Measurements from ENCODE around the gene GOLPH3. TPM values are rescaled to one million over a fixed set of nuclear protein-coding genes. Genes with fewer than 3 reads are reported as not detected.
A peak's percentile ranks its signal among the peaks of the same experiment; 100 is the strongest.

The GOLPH3 gene
- total RNA-seq, 1 experiment from 2014 or later, result 74.6 TPM

DNA sequence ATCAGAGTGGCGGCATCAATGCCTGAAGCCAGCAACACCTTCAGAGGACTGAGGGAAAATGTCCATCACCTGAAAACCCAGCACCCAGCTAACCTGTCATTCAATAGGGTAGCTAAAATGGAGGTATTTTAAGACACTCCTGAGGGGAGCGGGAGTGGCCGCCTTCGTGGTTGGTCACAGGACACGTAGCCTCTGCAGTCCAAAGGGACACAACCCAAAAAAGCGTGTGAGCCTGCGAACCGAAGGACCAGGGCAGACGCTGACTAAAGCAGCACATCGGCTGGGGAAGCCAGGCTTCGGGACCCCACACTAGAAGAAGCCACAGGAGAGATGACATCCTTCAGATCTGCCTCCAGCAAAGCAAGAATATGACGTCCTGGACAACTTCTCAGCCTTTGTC lies 70.6 kb downstream of the GOLPH3 start:
- no peak for DNase-seq
- Histone ChIP-seq H3K27ac (no peak overlapping the region), H3K36me3 (peaks cover 45% of the 10 kb centered on the region), H3K27me3 (no peaks in the 10 kb centered on the region), H3K4me1 (no peaks in the 10 kb centered on the region), H3K4me3 (no peak overlapping the region), H3K9me3 (replicated peaks) (no peaks in the 10 kb centered on the region)

- no peaks in the 10 kb centered on the region for H3K4me1 ChIP-seq
- DNase-seq, result no peak
- H3K4me3 ChIP-seq, result no peak overlapping the region
- H3K27ac ChIP-seq, result no peak overlapping the region
- H3K36me3 ChIP-seq, result peaks cover 46% of the 10 kb centered on the region
- H3K27me3 ChIP-seq, result no peaks in the 10 kb centered on the region
- H3K9me3 ChIP-seq (replicated peaks), result no peaks in the 10 kb centered on the region
Measured at GRCh38 chr5:32102254-32102986, 71.7 kb downstream of the GOLPH3 start.

DNA sequence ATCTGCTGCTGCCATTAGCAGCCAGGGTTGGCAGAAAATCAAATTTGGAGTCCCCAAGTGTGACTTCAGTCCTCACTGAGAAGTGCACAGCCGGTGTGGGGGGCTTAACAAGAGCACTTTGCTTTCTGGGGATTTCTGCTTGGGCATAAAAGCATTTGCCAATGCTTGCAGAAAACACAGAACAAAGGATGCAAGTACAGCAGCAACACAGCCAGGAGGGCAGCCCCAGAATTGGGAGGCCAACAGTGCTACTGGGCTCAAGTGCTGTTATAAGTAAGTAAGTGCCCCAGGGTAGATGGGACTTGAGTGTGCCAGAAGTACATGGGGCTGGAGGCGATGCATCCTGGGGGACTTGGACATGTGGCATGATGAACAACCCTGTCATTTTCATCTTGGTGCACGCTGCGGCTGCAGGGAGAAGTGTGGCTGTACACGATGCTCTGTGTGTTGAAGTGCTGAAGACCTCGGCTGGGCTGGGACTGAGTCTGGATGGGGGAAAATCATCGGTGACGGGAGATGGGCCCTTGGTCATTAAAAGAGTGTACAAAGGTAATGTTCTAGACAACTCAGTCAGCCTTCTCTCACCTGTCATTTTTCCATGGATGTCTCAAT lies 73.3 kb downstream of the GOLPH3 start:
- Histone ChIP-seq H3K4me3 (no peak overlapping the region), H3K4me1 (no peaks in the 10 kb centered on the region), H3K27me3 (no peaks in the 10 kb centered on the region), H3K27ac (no peak overlapping the region), H3K9me3 (replicated peaks) (no peaks in the 10 kb centered on the region), H3K36me3 (peaks cover 45% of the 10 kb centered on the region)
- no peak for DNase-seq

DNA sequence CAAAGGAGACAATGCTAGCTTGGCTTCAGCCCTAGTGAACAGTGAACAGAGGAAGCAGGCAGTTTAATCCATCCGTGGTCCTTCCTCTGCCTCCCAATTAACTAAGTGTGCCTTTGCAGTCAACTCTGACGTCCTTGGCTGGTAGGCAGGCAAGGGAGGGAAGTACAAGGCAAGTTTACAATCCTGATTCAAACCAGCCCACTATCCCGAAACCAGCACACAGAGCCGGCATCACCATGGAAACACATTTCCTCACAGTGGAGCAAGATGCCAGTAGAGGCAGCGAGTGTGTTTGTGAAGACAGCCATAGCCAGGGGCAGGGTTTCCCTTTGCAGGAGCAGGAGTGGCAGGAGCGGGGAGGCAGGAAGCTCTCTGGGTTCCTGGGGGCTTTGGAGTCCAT lies 73.9 kb downstream of the GOLPH3 start:
- Histone ChIP-seq H3K4me3 (no peak overlapping the region), H3K9me3 (replicated peaks) (no peaks in the 10 kb centered on the region), H3K27ac (no peak overlapping the region), H3K27me3 (no peaks in the 10 kb centered on the region), H3K36me3 (peaks cover 44% of the 10 kb centered on the region), H3K4me1 (no peaks in the 10 kb centered on the region)
- DNase-seq, result no peak

DNA sequence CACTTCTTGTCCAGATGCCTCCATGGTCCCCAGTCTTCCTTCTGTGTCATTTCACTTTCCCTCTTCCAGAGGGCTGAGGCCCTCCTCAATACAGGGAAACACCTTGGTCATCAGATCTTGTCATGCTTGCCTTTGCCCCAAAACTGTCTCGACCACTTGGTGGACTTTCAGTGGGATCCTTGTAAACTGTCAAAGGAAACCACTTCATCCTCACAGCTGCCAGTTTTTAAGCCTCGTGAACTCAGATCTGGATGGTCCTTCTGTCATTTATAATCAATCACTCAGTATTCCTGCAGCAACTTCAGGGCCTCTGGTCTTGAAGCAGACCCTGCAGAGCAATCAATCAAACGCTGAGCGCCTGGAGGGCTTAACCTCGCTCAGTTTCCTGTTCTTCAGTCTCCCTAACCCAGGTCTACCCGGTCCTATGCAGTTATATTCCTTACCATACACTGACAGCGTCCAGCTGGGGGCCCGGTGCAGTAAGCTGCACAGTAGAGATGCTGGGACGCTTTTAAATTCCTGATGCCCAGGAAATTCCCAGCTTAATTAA lies 74.6 kb downstream of the GOLPH3 start:
- Histone ChIP-seq H3K9me3 (replicated peaks) (no peaks in the 10 kb centered on the region), H3K27me3 (no peaks in the 10 kb centered on the region), H3K27ac (no peak overlapping the region), H3K4me1 (no peaks in the 10 kb centered on the region), H3K4me3 (no peak overlapping the region), H3K36me3 (peaks cover 38% of the 10 kb centered on the region)
- no peak for DNase-seq

- no peak for DNase-seq
- Histone ChIP-seq H3K27ac (no peak overlapping the region), H3K36me3 (peaks cover 35% of the 10 kb centered on the region), H3K27me3 (no peaks in the 10 kb centered on the region), H3K4me3 (no peak overlapping the region), H3K9me3 (replicated peaks) (no peaks in the 10 kb centered on the region), H3K4me1 (no peaks in the 10 kb centered on the region)
Measured at GRCh38 chr5:32098890-32099310, 75.2 kb downstream of the GOLPH3 start.

- Histone ChIP-seq H3K27ac (no peak overlapping the region), H3K9me3 (replicated peaks) (no peaks in the 10 kb centered on the region), H3K36me3 (peaks cover 35% of the 10 kb centered on the region), H3K27me3 (no peaks in the 10 kb centered on the region), H3K4me1 (no peaks in the 10 kb centered on the region), H3K4me3 (no peak overlapping the region)
- peak; percentile 22 to 30 for DNase-seq
Measured at GRCh38 chr5:32098291-32098690, 75.8 kb downstream of the GOLPH3 start.

GRCh38 chr5:32096891-32097595 lies 77.1 kb downstream of the GOLPH3 start:
- Histone ChIP-seq H3K27me3 (no peaks in the 10 kb centered on the region), H3K4me1 (no peaks in the 10 kb centered on the region), H3K4me3 (no peak overlapping the region), H3K27ac (no peak overlapping the region), H3K36me3 (peaks cover 27% of the 10 kb centered on the region), H3K9me3 (replicated peaks) (no peaks in the 10 kb centered on the region)
- DNase-seq, result peak; percentile 24 to 51

DNA sequence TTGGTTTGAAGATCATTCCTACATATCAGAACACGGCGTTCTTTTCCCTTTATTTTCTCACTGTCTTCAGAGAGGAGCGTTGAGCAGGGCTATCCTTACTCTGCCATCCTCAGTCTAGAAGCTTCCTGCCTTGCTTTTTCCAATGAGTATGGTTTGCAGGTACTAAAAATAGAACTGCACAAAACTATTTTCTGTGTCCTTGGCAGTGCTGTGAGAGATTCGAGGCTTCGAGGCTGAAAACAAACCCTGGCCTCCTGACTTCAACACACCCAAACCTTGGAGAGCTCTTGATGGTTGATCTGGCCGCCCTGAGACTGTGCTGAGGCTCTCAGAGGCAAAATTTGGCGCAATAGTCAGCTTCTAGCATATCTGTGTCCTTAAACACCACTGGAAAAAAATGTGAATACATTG lies 78.9 kb downstream of the GOLPH3 start:
- no peak overlapping the region for H3K4me3 ChIP-seq
- no peaks in the 10 kb centered on the region for H3K4me1 ChIP-seq
- DNase-seq, result no peak
- H3K9me3 ChIP-seq (replicated peaks), result no peaks in the 10 kb centered on the region
- peaks cover 18% of the 10 kb centered on the region for H3K36me3 ChIP-seq
- no peak overlapping the region for H3K27ac ChIP-seq
- H3K27me3 ChIP-seq, result no peaks in the 10 kb centered on the region

- H3K4me1 ChIP-seq, result no peaks in the 10 kb centered on the region
- H3K4me3 ChIP-seq, result no peak overlapping the region
- no peak for DNase-seq
- H3K9me3 ChIP-seq (replicated peaks), result no peaks in the 10 kb centered on the region
- no peak overlapping the region for H3K27ac ChIP-seq
- H3K36me3 ChIP-seq, result peaks cover 16% of the 10 kb centered on the region
- H3K27me3 ChIP-seq, result no peaks in the 10 kb centered on the region
Measured at GRCh38 chr5:32094691-32095090, 79.4 kb downstream of the GOLPH3 start.

- H3K4me1 ChIP-seq, result no peaks in the 10 kb centered on the region
- H3K4me3 ChIP-seq, result no peak overlapping the region
- peak; percentile 71 to 88 for DNase-seq
- no peaks in the 10 kb centered on the region for H3K9me3 ChIP-seq (replicated peaks)
- H3K27ac ChIP-seq, result no peak overlapping the region
- no peaks in the 10 kb centered on the region for H3K27me3 ChIP-seq
- H3K36me3 ChIP-seq, result 0 out of 2 replicates have a peak, but pooled peaks cover 3% of the 10 kb centered on the region
Measured at GRCh38 chr5:32092938-32093812, 80.9 kb downstream of the GOLPH3 start.

GRCh38 chr5:32090755-32091128 lies 83.4 kb downstream of the GOLPH3 start:
- no peak overlapping the region for H3K4me3 ChIP-seq
- no peak overlapping the region for H3K27ac ChIP-seq
- H3K4me1 ChIP-seq, result no peaks in the 10 kb centered on the region
- H3K36me3 ChIP-seq, result no peaks in the 10 kb centered on the region
- no peaks in the 10 kb centered on the region for H3K27me3 ChIP-seq
- no peak for DNase-seq
- no peaks in the 10 kb centered on the region for H3K9me3 ChIP-seq (replicated peaks)

- H3K4me3 ChIP-seq, result no peak overlapping the region
- no peaks in the 10 kb centered on the region for H3K27me3 ChIP-seq
- no peak overlapping the region for H3K27ac ChIP-seq
- DNase-seq, result no peak
- H3K4me1 ChIP-seq, result no peaks in the 10 kb centered on the region
- H3K9me3 ChIP-seq (replicated peaks), result no peaks in the 10 kb centered on the region
- no peaks in the 10 kb centered on the region for H3K36me3 ChIP-seq
Measured at GRCh38 chr5:32090026-32090754, 83.9 kb downstream of the GOLPH3 start.
